GM21717 (cell line): ENCODE results near the gene CCL3.

ENCODE experiments used
- ATAC-seq: cut with Tn5 transposase; IDR thresholded peaks from one replicate; pipeline ENCODE4 v1.9.1; 2021; ENCODE audit warnings: mild to moderate bottlenecking, moderate library complexity; ENCODE audit not compliant: unreplicated experiment

CCL3 gene

GRCh38 chr17:36055921-36056520 is 33.9 kb downstream of the CCL3 start:
- ATAC-seq = no peak

GRCh38 chr17:36055171-36055570 is 34.8 kb downstream of the CCL3 start:
- no peak for ATAC-seq

- ATAC-seq = no peak
Observed at GRCh38 chr17:36049643-36050042, 40.3 kb downstream of the CCL3 start.

- ATAC-seq = no peak
Observed at GRCh38 chr17:36048066-36048465, 41.9 kb downstream of the CCL3 start.
